Stimulated activated CD8-positive, alpha-beta memory T cell treated with anti-CD3 and anti-CD28 coated beads, Interleukin-12 subunit alpha, Interleukin-12 subunit beta, amount 100 ng/mL, for 4 hours (primary cell): ENCODE data around the gene RNF32.
"Not testable (repeated sequence)": the region's sequence is repeated elsewhere in the genome, so short reads cannot be mapped to it uniquely, and the experiment has no call there.

Experiments
- DNase-seq: peaks from one replicate; pipeline ENCODE4 v3.0.0-alpha.2; 2020; ENCODE audit warnings: low read depth

RNF32 gene

GRCh38 chr7:156642306-156643045 lies 1.9 kb downstream of the RNF32 start:
- DNase-seq = no peak

GRCh38 chr7:156647330-156647729 lies 6.8 kb downstream of the RNF32 start:
- DNase-seq = not testable (repeated sequence)

GRCh38 chr7:156650042-156650441 lies 9.5 kb downstream of the RNF32 start:
- DNase-seq = no peak

- DNase-seq = no peak
These were observed 10.9 kb downstream of the RNF32 start for GRCh38 chr7:156651474-156651873.

GRCh38 chr7:156652886-156653568 lies 12.5 kb downstream of the RNF32 start:
- DNase-seq = no peak

- DNase-seq = no peak
These were observed 14.1 kb downstream of the RNF32 start for GRCh38 chr7:156654511-156655234.

GRCh38 chr7:156655251-156655650 lies 14.7 kb downstream of the RNF32 start:
- DNase-seq = no peak

- DNase-seq = no peak
These were observed 15.4 kb downstream of the RNF32 start for GRCh38 chr7:156655983-156656382.

- DNase-seq = no peak
These were observed 16.0 kb downstream of the RNF32 start for GRCh38 chr7:156656598-156656997.

GRCh38 chr7:156657681-156658080 lies 17.1 kb downstream of the RNF32 start:
- DNase-seq = no peak

GRCh38 chr7:156659203-156659602 lies 18.6 kb downstream of the RNF32 start:
- no peak for DNase-seq

GRCh38 chr7:156659961-156660360 lies 19.4 kb downstream of the RNF32 start:
- no peak for DNase-seq

- DNase-seq = no peak
These were observed 21.1 kb downstream of the RNF32 start for GRCh38 chr7:156661637-156662036.

- DNase-seq = no peak
These were observed 21.7 kb downstream of the RNF32 start for GRCh38 chr7:156662277-156662676.

GRCh38 chr7:156665101-156665500 lies 24.5 kb downstream of the RNF32 start:
- no peak for DNase-seq

GRCh38 chr7:156666368-156667109 lies 26.0 kb downstream of the RNF32 start:
- DNase-seq = no peak

GRCh38 chr7:156667110-156667426 lies 26.5 kb downstream of the RNF32 start:
- DNase-seq = no peak

- no peak for DNase-seq
These were observed 27.7 kb downstream of the RNF32 start for GRCh38 chr7:156668130-156668741.

GRCh38 chr7:156669035-156669828 lies 28.7 kb downstream of the RNF32 start:
- DNase-seq = no peak

- no peak for DNase-seq
These were observed 32.9 kb downstream of the RNF32 start for GRCh38 chr7:156673454-156673853.

GRCh38 chr7:156673902-156674301 lies 33.3 kb downstream of the RNF32 start:
- no peak for DNase-seq
